ENCODE measurements around the gene PADI1. TPM values are rescaled to one million over a fixed set of nuclear protein-coding genes. Genes with fewer than 3 reads are reported as not detected.

The PADI1 gene
- total RNA-seq, 2 experiments from 2014 or later, result not detected

- CTCF ChIA-PET (ENCODE audit: unreplicated experiment), result no interaction called here
- POLR2A ChIA-PET, result no interaction called here
These were observed 8.3 kb downstream of the PADI1 start for GRCh38 chr1:17213148-17213781.

GRCh38 chr1:17213782-17214148 is 8.8 kb downstream of the PADI1 start:
- H2AFZ ChIP-seq (ENCODE audit: low read length), result no peak overlapping the region
- no peak for DNase-seq (ENCODE audit: low spot score)
- H3K4me1 ChIP-seq (ENCODE audit: insufficient read depth, low read length, poor library complexity, severe bottlenecking), result no peaks in the 10 kb centered on the region
- POLR2A ChIA-PET, result no interaction called here
- BruUV-seq (replicated peaks), result no TSS peak
- CTCF ChIA-PET (ENCODE audit: unreplicated experiment), result no interaction called here
- TF ChIP-seq EZH2phosphoT487 (IDR thresholded peaks at IDR 0.05; ENCODE audit: borderline replicate concordance, low read depth, low read length) (no peak), CTCF (conservative IDR thresholded peaks at IDR 0.05; ENCODE audit: low read length) (no peak)
- no peaks in the 10 kb centered on the region for H3K79me2 ChIP-seq (ENCODE audit: insufficient read depth, low read depth, low read length)
- H3K4me3 ChIP-seq (ENCODE audit: low read depth, low read length, poor library complexity, severe bottlenecking), result no peak overlapping the region
- no peak overlapping the region for H3K27ac ChIP-seq (ENCODE audit: low read depth, low read length, poor library complexity, severe bottlenecking)
- H3K4me2 ChIP-seq (ENCODE audit: low read length), result no peak overlapping the region
- H3K9me2 ChIP-seq (ENCODE audit: insufficient read depth, low read length), result no peaks in the 10 kb centered on the region
- H3K36me3 ChIP-seq (ENCODE audit: insufficient read depth, low read length), result no peaks in the 10 kb centered on the region
- no peaks in the 10 kb centered on the region for H4K20me1 ChIP-seq (ENCODE audit: insufficient read depth, low read length)
- intact Hi-C loops (cut with micrococcal nuclease; ENCODE audit: unreplicated experiment), result no loop called here
- H3K9me3 ChIP-seq (ENCODE audit: low read length), result no peaks in the 10 kb centered on the region

More at GRCh38 chr1:17213148-17213781, 8.3 kb downstream of the PADI1 start:
- H3K4me3 ChIP-seq (ENCODE audit: low read depth, low read length, poor library complexity, severe bottlenecking), result no peak overlapping the region
- no TSS peak for BruUV-seq (replicated peaks)
- no peak for TF ChIP-seq CTCF (conservative IDR thresholded peaks at IDR 0.05; ENCODE audit: low read length)
- TF ChIP-seq EZH2phosphoT487 (IDR thresholded peaks at IDR 0.05; ENCODE audit: borderline replicate concordance, low read depth, low read length), result no peak
- peaks cover under 1% of the 10 kb centered on the region for H3K4me1 ChIP-seq (ENCODE audit: insufficient read depth, low read length, poor library complexity, severe bottlenecking)
- no peaks in the 10 kb centered on the region for H3K79me2 ChIP-seq (ENCODE audit: insufficient read depth, low read depth, low read length)
- intact Hi-C loops (cut with micrococcal nuclease; ENCODE audit: unreplicated experiment), result no loop called here
- H4K20me1 ChIP-seq (ENCODE audit: insufficient read depth, low read length), result no peaks in the 10 kb centered on the region
- no peak overlapping the region for H3K27ac ChIP-seq (ENCODE audit: low read depth, low read length, poor library complexity, severe bottlenecking)
- no peaks in the 10 kb centered on the region for H3K9me2 ChIP-seq (ENCODE audit: insufficient read depth, low read length)
- no peak overlapping the region for H3K4me2 ChIP-seq (ENCODE audit: low read length)
- no peaks in the 10 kb centered on the region for H3K36me3 ChIP-seq (ENCODE audit: insufficient read depth, low read length)
- DNase-seq (ENCODE audit: low spot score), result no peak
- H3K9me3 ChIP-seq (ENCODE audit: low read length), result no peaks in the 10 kb centered on the region
- no peak overlapping the region for H2AFZ ChIP-seq (ENCODE audit: low read length)

GRCh38 chr1:17214876-17215544 is 10.1 kb downstream of the PADI1 start:
- H3K79me2 ChIP-seq (ENCODE audit: insufficient read depth, low read depth, low read length), result no peaks in the 10 kb centered on the region
- no peaks in the 10 kb centered on the region for H4K20me1 ChIP-seq (ENCODE audit: insufficient read depth, low read length)
- no peaks in the 10 kb centered on the region for H3K4me1 ChIP-seq (ENCODE audit: insufficient read depth, low read length, poor library complexity, severe bottlenecking)
- H3K27ac ChIP-seq (ENCODE audit: low read depth, low read length, poor library complexity, severe bottlenecking), result no peak overlapping the region
- POLR2A ChIA-PET, result no interaction called here
- TF ChIP-seq EZH2phosphoT487 (IDR thresholded peaks at IDR 0.05; ENCODE audit: borderline replicate concordance, low read depth, low read length) (no peak), CTCF (conservative IDR thresholded peaks at IDR 0.05; ENCODE audit: low read length) (no peak)
- no peaks in the 10 kb centered on the region for H3K9me2 ChIP-seq (ENCODE audit: insufficient read depth, low read length)
- H3K4me2 ChIP-seq (ENCODE audit: low read length), result no peak overlapping the region
- CTCF ChIA-PET (ENCODE audit: unreplicated experiment), result no interaction called here
- H3K9me3 ChIP-seq (ENCODE audit: low read length), result no peaks in the 10 kb centered on the region
- no TSS peak for BruUV-seq (replicated peaks)
- H2AFZ ChIP-seq (ENCODE audit: low read length), result no peak overlapping the region
- intact Hi-C loops (cut with micrococcal nuclease; ENCODE audit: unreplicated experiment), result no loop called here
- no peaks in the 10 kb centered on the region for H3K36me3 ChIP-seq (ENCODE audit: insufficient read depth, low read length)
- no peak overlapping the region for H3K4me3 ChIP-seq (ENCODE audit: low read depth, low read length, poor library complexity, severe bottlenecking)
- DNase-seq (ENCODE audit: low spot score), result no peak
